ENCODE results near the gene UBE2J1. TPM values are rescaled to one million over a fixed set of nuclear protein-coding genes. Genes with fewer than 3 reads are reported as not detected.

Gene UBE2J1
- total and polyA plus RNA-seq, 9 of the 15 experiments (the other 6 are each of a cell fraction or from before 2014, with no cell fraction given), result 11.6 to 32.6 (median 22.0) TPM

DNA sequence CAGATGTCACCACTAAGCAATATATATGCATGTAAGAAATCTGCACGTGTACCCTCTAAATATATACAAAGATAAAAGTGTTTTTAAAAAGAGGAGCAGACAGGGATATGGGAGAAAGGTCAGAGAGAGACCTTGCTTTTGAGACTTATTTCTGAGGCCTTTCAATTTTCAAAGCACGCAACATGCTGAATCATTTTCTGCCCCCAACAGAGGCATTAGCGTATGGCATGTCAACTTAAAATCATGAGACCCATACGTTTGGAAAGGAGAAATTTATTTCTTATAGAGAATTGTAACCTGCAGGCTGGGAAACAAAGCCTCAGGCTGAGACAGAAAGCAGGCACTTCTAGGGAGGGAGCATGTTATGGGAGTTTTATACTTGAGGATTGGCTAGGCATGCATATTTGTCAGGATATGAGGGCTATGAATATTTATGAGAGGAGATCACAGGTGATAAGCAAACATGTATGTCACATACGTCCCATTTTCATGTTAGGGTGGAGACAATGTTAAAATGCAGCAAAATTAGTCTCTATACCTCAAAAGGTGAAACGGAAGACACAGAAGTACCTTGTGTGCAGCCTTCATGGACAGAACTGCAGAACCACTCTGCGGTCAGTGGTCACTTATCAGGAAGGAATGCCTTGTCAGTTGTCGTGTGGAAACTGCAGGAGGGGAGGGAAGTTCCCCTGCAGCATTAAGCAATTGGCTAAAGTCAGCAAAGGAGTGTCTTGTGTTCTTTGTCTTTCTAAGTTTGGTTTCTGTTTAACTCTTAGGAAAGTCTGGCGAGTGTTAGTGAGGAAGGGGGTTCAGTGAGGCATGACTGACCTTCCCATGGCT is 31.2 kb downstream of the UBE2J1 start (continued):
- TF ChIP-seq, protein P1, sequence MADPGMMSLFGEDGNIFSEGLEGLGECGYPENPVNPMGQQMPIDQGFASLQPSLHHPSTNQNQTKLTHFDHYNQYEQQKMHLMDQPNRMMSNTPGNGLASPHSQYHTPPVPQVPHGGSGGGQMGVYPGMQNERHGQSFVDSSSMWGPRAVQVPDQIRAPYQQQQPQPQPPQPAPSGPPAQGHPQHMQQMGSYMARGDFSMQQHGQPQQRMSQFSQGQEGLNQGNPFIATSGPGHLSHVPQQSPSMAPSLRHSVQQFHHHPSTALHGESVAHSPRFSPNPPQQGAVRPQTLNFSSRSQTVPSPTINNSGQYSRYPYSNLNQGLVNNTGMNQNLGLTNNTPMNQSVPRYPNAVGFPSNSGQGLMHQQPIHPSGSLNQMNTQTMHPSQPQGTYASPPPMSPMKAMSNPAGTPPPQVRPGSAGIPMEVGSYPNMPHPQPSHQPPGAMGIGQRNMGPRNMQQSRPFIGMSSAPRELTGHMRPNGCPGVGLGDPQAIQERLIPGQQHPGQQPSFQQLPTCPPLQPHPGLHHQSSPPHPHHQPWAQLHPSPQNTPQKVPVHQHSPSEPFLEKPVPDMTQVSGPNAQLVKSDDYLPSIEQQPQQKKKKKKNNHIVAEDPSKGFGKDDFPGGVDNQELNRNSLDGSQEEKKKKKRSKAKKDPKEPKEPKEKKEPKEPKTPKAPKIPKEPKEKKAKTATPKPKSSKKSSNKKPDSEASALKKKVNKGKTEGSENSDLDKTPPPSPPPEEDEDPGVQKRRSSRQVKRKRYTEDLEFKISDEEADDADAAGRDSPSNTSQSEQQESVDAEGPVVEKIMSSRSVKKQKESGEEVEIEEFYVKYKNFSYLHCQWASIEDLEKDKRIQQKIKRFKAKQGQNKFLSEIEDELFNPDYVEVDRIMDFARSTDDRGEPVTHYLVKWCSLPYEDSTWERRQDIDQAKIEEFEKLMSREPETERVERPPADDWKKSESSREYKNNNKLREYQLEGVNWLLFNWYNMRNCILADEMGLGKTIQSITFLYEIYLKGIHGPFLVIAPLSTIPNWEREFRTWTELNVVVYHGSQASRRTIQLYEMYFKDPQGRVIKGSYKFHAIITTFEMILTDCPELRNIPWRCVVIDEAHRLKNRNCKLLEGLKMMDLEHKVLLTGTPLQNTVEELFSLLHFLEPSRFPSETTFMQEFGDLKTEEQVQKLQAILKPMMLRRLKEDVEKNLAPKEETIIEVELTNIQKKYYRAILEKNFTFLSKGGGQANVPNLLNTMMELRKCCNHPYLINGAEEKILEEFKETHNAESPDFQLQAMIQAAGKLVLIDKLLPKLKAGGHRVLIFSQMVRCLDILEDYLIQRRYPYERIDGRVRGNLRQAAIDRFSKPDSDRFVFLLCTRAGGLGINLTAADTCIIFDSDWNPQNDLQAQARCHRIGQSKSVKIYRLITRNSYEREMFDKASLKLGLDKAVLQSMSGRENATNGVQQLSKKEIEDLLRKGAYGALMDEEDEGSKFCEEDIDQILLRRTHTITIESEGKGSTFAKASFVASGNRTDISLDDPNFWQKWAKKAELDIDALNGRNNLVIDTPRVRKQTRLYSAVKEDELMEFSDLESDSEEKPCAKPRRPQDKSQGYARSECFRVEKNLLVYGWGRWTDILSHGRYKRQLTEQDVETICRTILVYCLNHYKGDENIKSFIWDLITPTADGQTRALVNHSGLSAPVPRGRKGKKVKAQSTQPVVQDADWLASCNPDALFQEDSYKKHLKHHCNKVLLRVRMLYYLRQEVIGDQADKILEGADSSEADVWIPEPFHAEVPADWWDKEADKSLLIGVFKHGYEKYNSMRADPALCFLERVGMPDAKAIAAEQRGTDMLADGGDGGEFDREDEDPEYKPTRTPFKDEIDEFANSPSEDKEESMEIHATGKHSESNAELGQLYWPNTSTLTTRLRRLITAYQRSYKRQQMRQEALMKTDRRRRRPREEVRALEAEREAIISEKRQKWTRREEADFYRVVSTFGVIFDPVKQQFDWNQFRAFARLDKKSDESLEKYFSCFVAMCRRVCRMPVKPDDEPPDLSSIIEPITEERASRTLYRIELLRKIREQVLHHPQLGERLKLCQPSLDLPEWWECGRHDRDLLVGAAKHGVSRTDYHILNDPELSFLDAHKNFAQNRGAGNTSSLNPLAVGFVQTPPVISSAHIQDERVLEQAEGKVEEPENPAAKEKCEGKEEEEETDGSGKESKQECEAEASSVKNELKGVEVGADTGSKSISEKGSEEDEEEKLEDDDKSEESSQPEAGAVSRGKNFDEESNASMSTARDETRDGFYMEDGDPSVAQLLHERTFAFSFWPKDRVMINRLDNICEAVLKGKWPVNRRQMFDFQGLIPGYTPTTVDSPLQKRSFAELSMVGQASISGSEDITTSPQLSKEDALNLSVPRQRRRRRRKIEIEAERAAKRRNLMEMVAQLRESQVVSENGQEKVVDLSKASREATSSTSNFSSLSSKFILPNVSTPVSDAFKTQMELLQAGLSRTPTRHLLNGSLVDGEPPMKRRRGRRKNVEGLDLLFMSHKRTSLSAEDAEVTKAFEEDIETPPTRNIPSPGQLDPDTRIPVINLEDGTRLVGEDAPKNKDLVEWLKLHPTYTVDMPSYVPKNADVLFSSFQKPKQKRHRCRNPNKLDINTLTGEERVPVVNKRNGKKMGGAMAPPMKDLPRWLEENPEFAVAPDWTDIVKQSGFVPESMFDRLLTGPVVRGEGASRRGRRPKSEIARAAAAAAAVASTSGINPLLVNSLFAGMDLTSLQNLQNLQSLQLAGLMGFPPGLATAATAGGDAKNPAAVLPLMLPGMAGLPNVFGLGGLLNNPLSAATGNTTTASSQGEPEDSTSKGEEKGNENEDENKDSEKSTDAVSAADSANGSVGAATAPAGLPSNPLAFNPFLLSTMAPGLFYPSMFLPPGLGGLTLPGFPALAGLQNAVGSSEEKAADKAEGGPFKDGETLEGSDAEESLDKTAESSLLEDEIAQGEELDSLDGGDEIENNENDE (IDR thresholded peaks at IDR 0.05; ENCODE audit: low read depth, low read length), result no peak
- TF ChIP-seq MTF1 (CRISPR knock-in tag; IDR thresholded peaks at IDR 0.05; ENCODE audit: borderline replicate concordance) (no peak), ATF1 (CRISPR knock-in tag; IDR thresholded peaks at IDR 0.05) (no peak), ATF1 (tag; IDR thresholded peaks at IDR 0.05) (peak; percentile 43), ASH1L (IDR thresholded peaks at IDR 0.05; ENCODE audit: borderline replicate concordance, low read depth, partially characterized antibody) (no peak), EGR1 (conservative IDR thresholded peaks at IDR 0.05) (no peak)
- TF ChIP-seq, protein P2, sequence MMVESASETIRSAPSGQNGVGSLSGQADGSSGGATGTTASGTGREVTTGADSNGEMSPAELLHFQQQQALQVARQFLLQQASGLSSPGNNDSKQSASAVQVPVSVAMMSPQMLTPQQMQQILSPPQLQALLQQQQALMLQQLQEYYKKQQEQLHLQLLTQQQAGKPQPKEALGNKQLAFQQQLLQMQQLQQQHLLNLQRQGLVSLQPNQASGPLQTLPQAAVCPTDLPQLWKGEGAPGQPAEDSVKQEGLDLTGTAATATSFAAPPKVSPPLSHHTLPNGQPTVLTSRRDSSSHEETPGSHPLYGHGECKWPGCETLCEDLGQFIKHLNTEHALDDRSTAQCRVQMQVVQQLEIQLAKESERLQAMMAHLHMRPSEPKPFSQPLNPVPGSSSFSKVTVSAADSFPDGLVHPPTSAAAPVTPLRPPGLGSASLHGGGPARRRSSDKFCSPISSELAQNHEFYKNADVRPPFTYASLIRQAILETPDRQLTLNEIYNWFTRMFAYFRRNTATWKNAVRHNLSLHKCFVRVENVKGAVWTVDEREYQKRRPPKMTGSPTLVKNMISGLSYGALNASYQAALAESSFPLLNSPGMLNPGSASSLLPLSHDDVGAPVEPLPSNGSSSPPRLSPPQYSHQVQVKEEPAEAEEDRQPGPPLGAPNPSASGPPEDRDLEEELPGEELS (CRISPR knock-in tag; IDR thresholded peaks at IDR 0.05; ENCODE audit: borderline replicate concordance), result no peak
- TF ChIP-seq, protein P3, sequence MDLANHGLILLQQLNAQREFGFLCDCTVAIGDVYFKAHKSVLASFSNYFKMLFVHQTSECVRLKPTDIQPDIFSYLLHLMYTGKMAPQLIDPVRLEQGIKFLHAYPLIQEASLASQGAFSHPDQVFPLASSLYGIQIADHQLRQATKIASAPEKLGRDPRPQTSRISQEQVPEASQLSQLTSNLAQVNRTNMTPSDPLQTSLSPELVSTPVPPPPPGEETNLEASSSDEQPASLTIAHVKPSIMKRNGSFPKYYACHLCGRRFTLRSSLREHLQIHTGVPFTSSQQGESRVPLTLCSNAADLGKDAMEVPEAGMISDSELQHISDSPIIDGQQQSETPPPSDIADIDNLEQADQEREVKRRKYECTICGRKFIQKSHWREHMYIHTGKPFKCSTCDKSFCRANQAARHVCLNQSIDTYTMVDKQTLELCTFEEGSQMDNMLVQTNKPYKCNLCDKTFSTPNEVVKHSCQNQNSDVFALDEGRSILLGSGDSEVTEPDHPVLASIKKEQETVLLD (IDR thresholded peaks at IDR 0.05), result no peak
- TF ChIP-seq, protein P4, sequence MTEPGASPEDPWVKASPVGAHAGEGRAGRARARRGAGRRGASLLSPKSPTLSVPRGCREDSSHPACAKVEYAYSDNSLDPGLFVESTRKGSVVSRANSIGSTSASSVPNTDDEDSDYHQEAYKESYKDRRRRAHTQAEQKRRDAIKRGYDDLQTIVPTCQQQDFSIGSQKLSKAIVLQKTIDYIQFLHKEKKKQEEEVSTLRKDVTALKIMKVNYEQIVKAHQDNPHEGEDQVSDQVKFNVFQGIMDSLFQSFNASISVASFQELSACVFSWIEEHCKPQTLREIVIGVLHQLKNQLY (CRISPR knock-in tag; conservative IDR thresholded peaks at IDR 0.05), result no peak
